B cell (primary cell): ENCODE results near the gene EXOC6B.

Experiments
- EZH2 ChIP-seq: IDR thresholded peaks from 2 replicates; pipeline ENCODE4 v1.6.1; 2012; ENCODE audit warnings: borderline replicate concordance, low read depth, mild to moderate bottlenecking, moderate library complexity, low read length; ENCODE audit not compliant: insufficient read depth, poor library complexity, severe bottlenecking
- TF ChIP-seq, protein P1 (sequence below): fragments of 200-600 bp; IDR thresholded peaks from one replicate; pipeline ENCODE4 v1.8.0; 2022; ENCODE audit warnings: antibody characterized with exemption, mild to moderate bottlenecking

DNA sequence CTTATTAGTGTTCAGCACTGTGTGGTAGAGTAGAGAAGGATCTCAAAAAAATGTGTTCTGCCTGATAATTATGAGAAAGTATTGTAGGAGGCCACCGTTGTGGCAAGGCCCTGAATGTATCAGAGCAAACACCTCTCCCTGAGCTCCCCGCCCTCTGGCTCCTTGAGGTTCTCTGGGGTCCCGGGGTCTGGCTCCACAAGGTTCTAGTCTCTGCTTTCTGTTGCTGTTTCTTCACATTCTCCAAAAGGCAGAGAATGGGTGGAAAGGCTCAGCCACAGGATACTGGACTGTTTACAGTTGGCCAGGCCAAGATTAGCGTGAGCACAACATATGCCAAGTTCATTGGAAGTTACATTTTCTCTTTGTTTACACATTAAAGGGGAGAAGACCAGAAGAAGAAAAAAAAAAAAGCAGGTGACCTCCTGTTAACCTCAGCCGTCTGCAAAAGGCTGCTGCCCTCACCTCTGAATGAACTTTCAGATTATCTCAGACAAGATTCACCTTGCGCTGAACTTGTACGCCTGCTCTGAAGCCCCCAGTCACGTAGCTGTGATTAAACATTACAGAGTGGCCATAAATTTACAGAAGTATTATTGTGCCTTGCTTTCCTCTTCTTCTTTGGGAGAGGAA, 621.6 kb downstream of the EXOC6B start:
- TF ChIP-seq, protein P1, sequence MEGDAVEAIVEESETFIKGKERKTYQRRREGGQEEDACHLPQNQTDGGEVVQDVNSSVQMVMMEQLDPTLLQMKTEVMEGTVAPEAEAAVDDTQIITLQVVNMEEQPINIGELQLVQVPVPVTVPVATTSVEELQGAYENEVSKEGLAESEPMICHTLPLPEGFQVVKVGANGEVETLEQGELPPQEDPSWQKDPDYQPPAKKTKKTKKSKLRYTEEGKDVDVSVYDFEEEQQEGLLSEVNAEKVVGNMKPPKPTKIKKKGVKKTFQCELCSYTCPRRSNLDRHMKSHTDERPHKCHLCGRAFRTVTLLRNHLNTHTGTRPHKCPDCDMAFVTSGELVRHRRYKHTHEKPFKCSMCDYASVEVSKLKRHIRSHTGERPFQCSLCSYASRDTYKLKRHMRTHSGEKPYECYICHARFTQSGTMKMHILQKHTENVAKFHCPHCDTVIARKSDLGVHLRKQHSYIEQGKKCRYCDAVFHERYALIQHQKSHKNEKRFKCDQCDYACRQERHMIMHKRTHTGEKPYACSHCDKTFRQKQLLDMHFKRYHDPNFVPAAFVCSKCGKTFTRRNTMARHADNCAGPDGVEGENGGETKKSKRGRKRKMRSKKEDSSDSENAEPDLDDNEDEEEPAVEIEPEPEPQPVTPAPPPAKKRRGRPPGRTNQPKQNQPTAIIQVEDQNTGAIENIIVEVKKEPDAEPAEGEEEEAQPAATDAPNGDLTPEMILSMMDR = no peak
- TF ChIP-seq EZH2 = no peak
